ENCODE measurements around the gene FAM193B. TPM values are rescaled to one million over a fixed set of nuclear protein-coding genes. Genes with fewer than 3 reads are reported as not detected.

The FAM193B gene
- total RNA-seq, 1 donor from 2014 or later, result 72.4 TPM

- intact Hi-C loops (cut with DNase I), result no loop called here
- H3K27ac ChIP-seq, result peak overlapping the region; percentile 85
- H3K4me1 ChIP-seq, result peaks cover 43% of the 10 kb centered on the region
- H3K4me3 ChIP-seq, result peak overlapping the region in 1 of 2 donors; percentile 27
- no peaks in the 10 kb centered on the region for H3K9me3 ChIP-seq
- no peak for DNase-seq (ENCODE audit: extremely low spot score in 2 of 2)
- H3K36me3 ChIP-seq, result peaks cover 0 to 48% of the 10 kb centered on the region in 2 donors
- H3K27me3 ChIP-seq, result no peaks in the 10 kb centered on the region
- TF ChIP-seq POLR2A (IDR thresholded peaks at IDR 0.05) (no peak), CTCF (IDR thresholded peaks at IDR 0.05) (no peak), POLR2AphosphoS5 (IDR thresholded peaks at IDR 0.05; ENCODE audit: insufficient read depth in 1 of 2, low read depth in 1 of 2) (no peak)
Observed at GRCh38 chr5:177491983-177492746, 62.2 kb downstream of the FAM193B start.

- intact Hi-C loops (cut with DNase I), result no loop called here
- Histone ChIP-seq H3K4me3 (no peak overlapping the region), H3K27me3 (no peaks in the 10 kb centered on the region), H3K4me1 (peaks cover 38% of the 10 kb centered on the region), H3K9me3 (no peaks in the 10 kb centered on the region), H3K27ac (peak overlapping the region; percentile 19), H3K36me3 (peaks cover 0 to 51% of the 10 kb centered on the region in 2 donors)
- DNase-seq (ENCODE audit: extremely low spot score in 2 of 2), result no peak
- no peak for TF ChIP-seq POLR2AphosphoS5 (IDR thresholded peaks at IDR 0.05; ENCODE audit: insufficient read depth in 1 of 2, low read depth in 1 of 2)
- TF ChIP-seq CTCF (IDR thresholded peaks at IDR 0.05), result peak in 1 of 3 experiments; percentile 20
- TF ChIP-seq POLR2A (IDR thresholded peaks at IDR 0.05), result no peak
Observed at GRCh38 chr5:177491429-177491945, 62.9 kb downstream of the FAM193B start.

- Histone ChIP-seq H3K27ac (no peak overlapping the region), H3K36me3 (peaks cover 0 to 55% of the 10 kb centered on the region in 2 donors), H3K27me3 (no peaks in the 10 kb centered on the region), H3K9me3 (no peaks in the 10 kb centered on the region), H3K4me3 (no peak overlapping the region), H3K4me1 (peaks cover 34% of the 10 kb centered on the region)
- TF ChIP-seq CTCF (IDR thresholded peaks at IDR 0.05), result no peak
- no peak for TF ChIP-seq POLR2A (IDR thresholded peaks at IDR 0.05)
- TF ChIP-seq POLR2AphosphoS5 (IDR thresholded peaks at IDR 0.05; ENCODE audit: insufficient read depth in 1 of 2, low read depth in 1 of 2), result no peak
- no peak for DNase-seq (ENCODE audit: extremely low spot score in 2 of 2)
- intact Hi-C loops (cut with DNase I), result no loop called here
Observed at GRCh38 chr5:177490992-177491391, 63.4 kb downstream of the FAM193B start.

- no peaks in the 10 kb centered on the region for H3K27me3 ChIP-seq
- DNase-seq (ENCODE audit: extremely low spot score in 2 of 2), result no peak
- H3K9me3 ChIP-seq, result no peaks in the 10 kb centered on the region
- no peak for TF ChIP-seq CTCF (IDR thresholded peaks at IDR 0.05)
- no peak for TF ChIP-seq POLR2A (IDR thresholded peaks at IDR 0.05)
- no peak for TF ChIP-seq POLR2AphosphoS5 (IDR thresholded peaks at IDR 0.05; ENCODE audit: insufficient read depth in 1 of 2, low read depth in 1 of 2)
- H3K4me3 ChIP-seq, result no peak overlapping the region
- intact Hi-C loops (cut with DNase I), result no loop called here
- H3K27ac ChIP-seq, result no peak overlapping the region
- H3K36me3 ChIP-seq, result peaks cover 0 to 58% of the 10 kb centered on the region in 2 donors
- H3K4me1 ChIP-seq, result peaks cover 28% of the 10 kb centered on the region
Observed at GRCh38 chr5:177490311-177490991, 63.9 kb downstream of the FAM193B start.

Data from vagina (tissue), 2 donors.